Left colon (tissue), 2 donors: Measurements from ENCODE around the gene GDF10. TPM values are rescaled to one million over a fixed set of nuclear protein-coding genes. Genes with fewer than 3 reads are reported as not detected.

Source experiments
- ATAC-seq: fragments of 200-7000 bp; cut with Tn5 transposase; one replicate; pipeline ENCODE4 v1.9.1; 2020; ENCODE audit warnings: mild to moderate bottlenecking, moderate library complexity
- DNase-seq, 2 donors: peaks; one replicate each; pipeline ENCODE4 v3.0.0-alpha.2; 2020
- intact Hi-C, 2 donors: fragments of 100-400 bp; cut with DNase I in 1 of 2; cut with micrococcal nuclease in 1 of 2; formaldehyde crosslinking; loops; one replicate each; pipeline versions ENCODE4 v1.11.2 to v1.14.0; 2022; cut with DNase I, micrococcal nuclease
- total RNA-seq, 2 donors: library from RNA; stranded (reverse); fragmentation: NEBNext Ultra II Directional; extraction: Animal tissue kit (Norgen Biotek cat#: 25700); gene quantifications; one replicate each; pipeline ENCODE4 v1.2.1, GENCODE V29; 2021
- donor health status: DM: no; HTN: no; CAD: no.
- donor health status: DM: yes; HTN: yes; CAD: no.

Gene GDF10
- total RNA-seq, 2 donors from 2014 or later = 0.12 to 0.67 TPM

GRCh38 chr10:47266602-47267001 lies 33.4 kb upstream of the GDF10 start:
- no peak for ATAC-seq
- peak in 1 of 2 donors; percentile 18 for DNase-seq
- intact Hi-C loops = no loop called here

- DNase-seq (no peak), ATAC-seq (no peak)
- intact Hi-C loops = no loop called here
Measured at GRCh38 chr10:47268696-47269095, 31.3 kb upstream of the GDF10 start.

GRCh38 chr10:47269294-47269693 lies 30.7 kb upstream of the GDF10 start:
- DNase-seq = no peak
- intact Hi-C loops = no loop called here
- ATAC-seq = no peak

- intact Hi-C loops = no loop called here
- no peak for DNase-seq
- ATAC-seq = no peak
Measured at GRCh38 chr10:47276071-47276470, 23.9 kb upstream of the GDF10 start.

GRCh38 chr10:47276576-47277351 lies 23.2 kb upstream of the GDF10 start:
- ATAC-seq (peak; percentile 55), DNase-seq (no peak)
- intact Hi-C loops = no loop called here

- intact Hi-C loops = no loop called here
- ATAC-seq (peak; percentile 63), DNase-seq (no peak)
Measured at GRCh38 chr10:47277352-47278151, 22.4 kb upstream of the GDF10 start.

- ATAC-seq = peak; percentile 94
Measured at GRCh38 chr10:47278152-47278473, 21.9 kb upstream of the GDF10 start.

GRCh38 chr10:47278720-47279119 lies 21.3 kb upstream of the GDF10 start:
- DNase-seq (no peak), ATAC-seq (no peak)
- intact Hi-C loops = no loop called here

More at GRCh38 chr10:47278152-47278473, 21.9 kb upstream of the GDF10 start:
- DNase-seq = peak; percentile 59 to 71
- intact Hi-C loops = no loop called here

- intact Hi-C loops = no loop called here
- ATAC-seq = no peak
- no peak for DNase-seq
Measured at GRCh38 chr10:47279276-47279675, 20.7 kb upstream of the GDF10 start.

GRCh38 chr10:47282005-47282656 lies 17.9 kb upstream of the GDF10 start:
- ATAC-seq = no peak
- no peak for DNase-seq
- intact Hi-C loops = no loop called here

- DNase-seq = no peak
- no peak for ATAC-seq
- intact Hi-C loops = no loop called here
Measured at GRCh38 chr10:47282657-47283018, 17.4 kb upstream of the GDF10 start.

- intact Hi-C loops = no loop called here
- ATAC-seq (no peak), DNase-seq (no peak)
Measured at GRCh38 chr10:47283101-47283630, 16.8 kb upstream of the GDF10 start.

GRCh38 chr10:47283848-47284247 lies 16.1 kb upstream of the GDF10 start:
- no peak for DNase-seq
- no peak for ATAC-seq
- intact Hi-C loops = no loop called here

- no peak for DNase-seq
- intact Hi-C loops = no loop called here
- no peak for ATAC-seq
Measured at GRCh38 chr10:47285381-47286115, 14.4 kb upstream of the GDF10 start.

- DNase-seq (no peak), ATAC-seq (no peak)
- intact Hi-C loops = no loop called here
Measured at GRCh38 chr10:47286116-47286505, 13.9 kb upstream of the GDF10 start.

GRCh38 chr10:47286591-47287315 lies 13.2 kb upstream of the GDF10 start:
- intact Hi-C loops = no loop called here
- ATAC-seq (no peak), DNase-seq (no peak)

GRCh38 chr10:47287365-47287802 lies 12.6 kb upstream of the GDF10 start:
- DNase-seq (no peak), ATAC-seq (peak; percentile 53)
- intact Hi-C loops = no loop called here

GRCh38 chr10:47287805-47288204 lies 12.2 kb upstream of the GDF10 start:
- no peak for DNase-seq
- ATAC-seq = no peak
- intact Hi-C loops = no loop called here
